ENCODE results near the gene CREBRF.

Gene CREBRF, protein sequence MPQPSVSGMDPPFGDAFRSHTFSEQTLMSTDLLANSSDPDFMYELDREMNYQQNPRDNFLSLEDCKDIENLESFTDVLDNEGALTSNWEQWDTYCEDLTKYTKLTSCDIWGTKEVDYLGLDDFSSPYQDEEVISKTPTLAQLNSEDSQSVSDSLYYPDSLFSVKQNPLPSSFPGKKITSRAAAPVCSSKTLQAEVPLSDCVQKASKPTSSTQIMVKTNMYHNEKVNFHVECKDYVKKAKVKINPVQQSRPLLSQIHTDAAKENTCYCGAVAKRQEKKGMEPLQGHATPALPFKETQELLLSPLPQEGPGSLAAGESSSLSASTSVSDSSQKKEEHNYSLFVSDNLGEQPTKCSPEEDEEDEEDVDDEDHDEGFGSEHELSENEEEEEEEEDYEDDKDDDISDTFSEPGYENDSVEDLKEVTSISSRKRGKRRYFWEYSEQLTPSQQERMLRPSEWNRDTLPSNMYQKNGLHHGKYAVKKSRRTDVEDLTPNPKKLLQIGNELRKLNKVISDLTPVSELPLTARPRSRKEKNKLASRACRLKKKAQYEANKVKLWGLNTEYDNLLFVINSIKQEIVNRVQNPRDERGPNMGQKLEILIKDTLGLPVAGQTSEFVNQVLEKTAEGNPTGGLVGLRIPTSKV

DNA sequence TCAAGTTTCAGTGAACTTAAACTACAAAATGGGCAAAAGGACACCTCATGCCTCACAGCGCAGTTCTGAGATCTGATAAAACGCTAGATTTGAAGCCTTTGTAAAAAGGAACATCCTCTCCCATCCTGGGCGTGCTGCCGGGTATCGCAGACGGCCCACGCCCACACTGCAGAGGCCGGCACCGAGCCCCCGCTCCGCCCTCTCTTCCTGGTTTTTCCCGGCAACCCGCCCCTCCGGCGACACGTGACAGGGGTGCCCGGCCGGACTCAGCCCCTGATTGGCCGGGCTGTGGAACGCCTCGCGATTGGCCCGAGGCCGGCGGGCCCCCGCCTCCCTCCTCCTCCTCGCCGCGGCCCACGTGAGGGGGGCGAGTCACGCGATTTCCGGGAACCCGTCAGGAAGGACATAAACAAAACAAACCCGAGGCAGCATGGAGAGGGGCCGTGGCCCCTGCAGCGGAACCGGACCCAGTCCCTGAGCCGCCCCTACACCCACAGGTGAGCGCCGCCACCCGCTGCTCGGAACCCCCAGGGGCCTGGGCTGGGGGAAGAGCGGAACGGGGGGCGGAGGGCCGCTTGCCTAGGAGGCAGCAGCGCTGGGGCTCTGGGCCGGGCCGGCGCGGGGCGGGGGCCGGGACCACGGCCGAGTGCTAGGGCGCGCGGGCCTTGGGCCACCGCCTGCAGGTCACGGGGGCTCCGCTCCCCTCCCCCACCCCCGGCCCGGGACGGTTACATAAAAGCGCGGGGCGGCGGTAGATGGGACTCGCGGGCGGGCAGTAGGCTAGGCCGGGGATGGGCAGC is at the start of gene CREBRF:
CREBRF (plus strand) TSS at position 370 of the 800 bp plus-strand sequence. CDS start 24,424 bp downstream, outside the sequence.
- Histone ChIP-seq H3K9ac (ENCODE audit: low read length) (peak within 1 kb of the TSS; percentile 82), H4K20me1 (ENCODE audit: insufficient read depth, low read length) (no peaks in the 10 kb centered on the region), H3K27me3 (ENCODE audit: low read depth, low read length) (no peaks in the 10 kb centered on the region; the same call in 1 of the 2 replicates), H3K4me3 (ENCODE audit: low read length) (peak within 1 kb of the TSS; percentile 94), H3K79me2 (ENCODE audit: low read length) (peaks cover 23% of the 10 kb centered on the region), H3K27ac (ENCODE audit: low read length) (peak within 1 kb of the TSS; percentile 86), H3K36me3 (replicated peaks; ENCODE audit: low read depth, low read length) (no peaks in the 10 kb centered on the region), H3K4me2 (ENCODE audit: low read length) (peak within 1 kb of the TSS; percentile 100), H3K9me3 (ENCODE audit: insufficient read depth, low read length) (no peaks in the 10 kb centered on the region), H2AFZ (ENCODE audit: low read depth, low read length) (peak within 1 kb of the TSS; percentile 43; the same call in 1 of the 2 replicates), H3K4me1 (ENCODE audit: low read length) (peaks cover 39% of the 10 kb centered on the region)
- no peak for TF ChIP-seq EZH2phosphoT487 (IDR thresholded peaks at IDR 0.05; ENCODE audit: low read depth)

DNA sequence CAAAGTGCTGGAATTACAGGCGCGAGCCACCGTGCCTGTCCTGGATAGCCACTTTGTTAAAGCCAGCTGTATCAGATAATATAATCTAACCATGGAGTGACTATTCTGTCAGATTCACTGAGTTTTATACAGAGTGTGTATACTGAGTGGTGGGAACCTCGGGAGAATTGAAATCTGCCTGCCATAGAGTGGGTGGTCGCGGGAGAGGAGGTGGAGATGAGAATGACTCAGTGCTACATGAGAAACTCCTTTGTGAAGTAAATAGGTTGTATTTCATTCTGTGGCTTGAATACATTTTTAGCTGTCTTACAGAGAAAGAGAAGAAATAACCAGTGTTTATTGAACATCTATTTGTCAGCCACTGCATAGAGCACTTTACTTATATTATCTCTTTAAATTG is 46.1 kb upstream of the CREBRF start:
- H3K27ac ChIP-seq (ENCODE audit: low read length) = no peak overlapping the region
- no peaks in the 10 kb centered on the region for H3K27me3 ChIP-seq (ENCODE audit: low read depth, low read length)
- H2AFZ ChIP-seq (ENCODE audit: low read depth, low read length) = no peak overlapping the region
- H3K9ac ChIP-seq (ENCODE audit: low read length) = no peak overlapping the region
- H3K4me2 ChIP-seq (ENCODE audit: low read length) = no peak overlapping the region
- H4K20me1 ChIP-seq (ENCODE audit: insufficient read depth, low read length) = peaks cover 70% of the 10 kb centered on the region
- H3K4me3 ChIP-seq (ENCODE audit: low read length) = no peak overlapping the region
- H3K9me3 ChIP-seq (ENCODE audit: insufficient read depth, low read length) = no peaks in the 10 kb centered on the region
- H3K36me3 ChIP-seq (replicated peaks; ENCODE audit: low read depth, low read length) = peaks cover 16% of the 10 kb centered on the region
- H3K4me1 ChIP-seq (ENCODE audit: low read length) = peaks cover 8% of the 10 kb centered on the region; the same call in 1 of the 2 replicates
- TF ChIP-seq, protein P1, sequence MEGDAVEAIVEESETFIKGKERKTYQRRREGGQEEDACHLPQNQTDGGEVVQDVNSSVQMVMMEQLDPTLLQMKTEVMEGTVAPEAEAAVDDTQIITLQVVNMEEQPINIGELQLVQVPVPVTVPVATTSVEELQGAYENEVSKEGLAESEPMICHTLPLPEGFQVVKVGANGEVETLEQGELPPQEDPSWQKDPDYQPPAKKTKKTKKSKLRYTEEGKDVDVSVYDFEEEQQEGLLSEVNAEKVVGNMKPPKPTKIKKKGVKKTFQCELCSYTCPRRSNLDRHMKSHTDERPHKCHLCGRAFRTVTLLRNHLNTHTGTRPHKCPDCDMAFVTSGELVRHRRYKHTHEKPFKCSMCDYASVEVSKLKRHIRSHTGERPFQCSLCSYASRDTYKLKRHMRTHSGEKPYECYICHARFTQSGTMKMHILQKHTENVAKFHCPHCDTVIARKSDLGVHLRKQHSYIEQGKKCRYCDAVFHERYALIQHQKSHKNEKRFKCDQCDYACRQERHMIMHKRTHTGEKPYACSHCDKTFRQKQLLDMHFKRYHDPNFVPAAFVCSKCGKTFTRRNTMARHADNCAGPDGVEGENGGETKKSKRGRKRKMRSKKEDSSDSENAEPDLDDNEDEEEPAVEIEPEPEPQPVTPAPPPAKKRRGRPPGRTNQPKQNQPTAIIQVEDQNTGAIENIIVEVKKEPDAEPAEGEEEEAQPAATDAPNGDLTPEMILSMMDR (IDR thresholded peaks at IDR 0.05; ENCODE audit: low read depth, low read length) = no peak
- no peak for TF ChIP-seq EZH2phosphoT487 (IDR thresholded peaks at IDR 0.05; ENCODE audit: low read depth)
- H3K79me2 ChIP-seq (ENCODE audit: low read length) = peaks cover 98% of the 10 kb centered on the region

DNA sequence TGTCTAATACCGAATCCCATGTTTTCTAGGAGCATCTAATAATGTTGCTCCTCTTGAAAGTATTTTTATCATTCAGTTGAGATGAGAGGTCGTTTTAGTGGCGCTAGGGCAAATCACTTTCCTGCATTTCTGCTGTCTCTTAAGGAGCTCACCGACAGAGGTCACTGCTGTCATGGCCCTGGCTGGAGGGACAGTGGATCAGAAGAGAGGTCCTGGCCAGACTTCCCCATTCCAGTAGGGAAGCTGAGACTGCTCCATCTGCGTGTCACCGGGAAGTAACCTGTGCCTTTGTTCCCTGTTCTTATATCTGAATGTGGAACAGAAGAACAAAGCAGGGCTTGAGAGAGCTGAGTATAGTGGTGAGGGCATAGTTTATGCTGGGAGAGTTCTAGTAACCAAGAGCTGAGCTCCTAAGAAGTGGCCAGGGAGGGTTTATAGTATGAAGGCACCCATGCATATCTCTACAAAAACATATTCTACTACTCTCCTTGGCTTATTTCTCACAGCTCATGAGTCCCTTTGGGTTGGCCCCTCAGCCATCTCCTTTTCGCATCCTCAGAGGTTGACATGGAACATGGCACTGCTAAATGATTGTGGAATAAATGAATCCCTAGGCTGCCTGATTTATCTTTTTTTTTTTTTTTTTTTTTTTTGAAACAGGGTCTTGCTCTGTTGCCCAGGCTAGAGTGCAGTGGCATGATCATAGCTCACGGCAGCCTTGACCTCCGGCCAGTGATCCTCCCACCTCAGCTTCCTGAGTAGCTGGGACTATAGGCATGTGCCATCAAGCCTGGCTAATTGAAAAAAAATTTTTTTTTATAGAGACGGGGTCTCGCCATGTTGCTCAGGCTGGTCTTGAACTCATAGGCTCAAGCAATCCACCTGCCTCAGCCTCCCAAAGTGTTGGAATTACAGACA is 45.3 kb upstream of the CREBRF start:
- Histone ChIP-seq H3K27ac (ENCODE audit: low read length) (no peak overlapping the region), H3K79me2 (ENCODE audit: low read length) (peaks cover 98% of the 10 kb centered on the region), H3K4me2 (ENCODE audit: low read length) (no peak overlapping the region), H3K27me3 (ENCODE audit: low read depth, low read length) (no peaks in the 10 kb centered on the region), H2AFZ (ENCODE audit: low read depth, low read length) (no peak overlapping the region), H3K36me3 (replicated peaks; ENCODE audit: low read depth, low read length) (peaks cover 16% of the 10 kb centered on the region), H3K4me1 (ENCODE audit: low read length) (peaks cover 8% of the 10 kb centered on the region; the same call in 1 of the 2 replicates), H3K9me3 (ENCODE audit: insufficient read depth, low read length) (no peaks in the 10 kb centered on the region), H4K20me1 (ENCODE audit: insufficient read depth, low read length) (peaks cover 69% of the 10 kb centered on the region), H3K4me3 (ENCODE audit: low read length) (no peak overlapping the region), H3K9ac (ENCODE audit: low read length) (no peak overlapping the region)
- no peak for TF ChIP-seq EZH2phosphoT487 (IDR thresholded peaks at IDR 0.05; ENCODE audit: low read depth)
- TF ChIP-seq, protein P1 (IDR thresholded peaks at IDR 0.05; ENCODE audit: low read depth, low read length) = no peak

DNA sequence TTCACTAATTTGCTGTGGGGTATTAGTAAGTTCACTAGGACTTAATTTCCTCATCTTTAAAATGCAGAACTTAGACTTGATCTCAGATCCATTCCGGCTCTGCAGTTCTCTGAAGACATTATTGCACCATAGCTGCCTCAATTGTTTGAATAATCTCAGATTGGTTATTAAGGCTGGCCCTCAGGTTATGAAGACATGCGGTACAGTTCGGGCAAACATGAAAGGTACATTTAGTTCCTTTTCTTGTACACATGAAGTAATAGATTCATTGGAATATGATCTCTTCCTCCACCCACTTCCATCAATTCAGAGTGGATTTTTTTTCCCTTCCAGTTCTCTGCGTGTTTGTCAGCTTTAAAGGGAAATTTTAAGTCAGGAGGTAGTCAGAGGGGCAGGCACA is 44.6 kb upstream of the CREBRF start:
- H3K4me2 ChIP-seq (ENCODE audit: low read length) = no peak overlapping the region
- no peak for TF ChIP-seq EZH2phosphoT487 (IDR thresholded peaks at IDR 0.05; ENCODE audit: low read depth)
- TF ChIP-seq, protein P1 (IDR thresholded peaks at IDR 0.05; ENCODE audit: low read depth, low read length) = no peak
- no peak overlapping the region for H3K9ac ChIP-seq (ENCODE audit: low read length)
- H3K27me3 ChIP-seq (ENCODE audit: low read depth, low read length) = no peaks in the 10 kb centered on the region
- H3K36me3 ChIP-seq (replicated peaks; ENCODE audit: low read depth, low read length) = peaks cover 16% of the 10 kb centered on the region
- H2AFZ ChIP-seq (ENCODE audit: low read depth, low read length) = no peak overlapping the region
- H3K9me3 ChIP-seq (ENCODE audit: insufficient read depth, low read length) = no peaks in the 10 kb centered on the region
- H4K20me1 ChIP-seq (ENCODE audit: insufficient read depth, low read length) = peaks cover 70% of the 10 kb centered on the region
- peaks cover 98% of the 10 kb centered on the region for H3K79me2 ChIP-seq (ENCODE audit: low read length)
- no peak overlapping the region for H3K4me3 ChIP-seq (ENCODE audit: low read length)
- H3K27ac ChIP-seq (ENCODE audit: low read length) = no peak overlapping the region
- peaks cover 8% of the 10 kb centered on the region; the same call in 1 of the 2 replicates for H3K4me1 ChIP-seq (ENCODE audit: low read length)

Data from OCI-LY3 (cell line).